ENCODE data around the gene RPP25L.

Gene RPP25L

DNA sequence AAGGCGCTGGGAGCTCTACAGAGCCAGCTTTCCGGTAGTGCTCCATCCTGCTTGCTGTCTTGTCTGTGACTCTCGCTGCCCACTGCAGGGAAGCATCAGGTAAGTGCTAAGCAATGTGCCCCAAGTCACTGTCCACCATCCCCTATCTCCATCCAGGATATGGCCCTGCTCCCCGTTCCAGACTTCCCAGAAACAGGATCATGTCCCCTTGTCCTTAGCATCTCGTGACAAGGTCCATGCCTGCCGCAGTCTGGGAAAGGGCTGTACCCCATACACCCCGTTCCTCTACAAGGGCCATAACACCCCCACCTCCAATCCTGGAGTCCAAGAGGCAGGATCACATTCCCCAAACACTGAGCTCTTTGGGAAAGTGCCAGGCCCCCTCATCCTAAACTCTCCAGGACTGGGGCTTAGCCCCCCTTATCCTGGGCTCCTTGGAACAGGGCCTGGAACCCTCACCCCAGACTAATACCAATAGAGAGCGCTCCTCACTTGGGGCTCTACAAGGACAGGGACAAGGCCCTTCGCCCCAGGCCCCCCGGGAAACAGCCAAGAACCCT is 566 bp downstream of the RPP25L start:
- peak in 3 of 14 donors; percentile 29 to 70 (median 51) for DNase-seq

DNA sequence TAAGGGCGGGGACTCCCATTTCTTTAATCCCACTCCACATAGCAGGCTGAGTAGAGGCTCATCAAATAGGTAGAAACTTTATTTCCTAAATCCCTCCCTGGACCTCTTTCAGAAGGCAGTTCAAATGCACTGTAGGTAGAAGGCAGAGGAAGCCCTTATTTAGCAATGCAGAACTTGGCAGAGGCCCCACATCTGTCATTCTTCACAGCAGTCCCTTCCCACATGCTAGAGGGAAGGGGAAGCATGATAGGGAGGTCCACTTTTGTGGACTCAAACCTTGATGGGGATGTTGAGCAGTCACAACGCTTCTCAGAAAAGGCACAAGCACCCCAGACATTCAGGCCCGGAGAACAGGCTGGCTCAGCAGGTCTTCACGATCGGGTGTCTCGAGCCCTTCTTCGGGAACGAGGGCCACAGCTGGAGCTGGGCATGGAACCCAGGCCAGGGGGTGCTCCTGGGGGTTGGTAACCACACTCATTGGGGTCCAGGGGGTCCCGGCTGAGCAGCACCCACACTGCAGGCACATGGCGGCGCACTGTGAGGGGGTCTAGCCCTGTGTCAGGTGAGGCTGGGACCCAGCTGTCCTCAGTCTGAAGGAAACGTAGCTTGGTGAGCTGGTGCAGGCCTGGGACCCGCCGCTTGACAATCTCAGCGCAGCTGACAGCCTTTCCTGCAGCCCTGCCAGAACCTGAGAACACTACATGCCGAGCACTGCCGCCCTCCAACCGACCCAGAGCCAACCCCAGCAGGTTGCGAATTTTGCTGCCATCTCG is 1.3 kb downstream of the RPP25L start:
- peak in 1 of 14 donors; percentile 70 for DNase-seq

- DNase-seq, result no peak
These were observed 4.6 kb downstream of the RPP25L start for GRCh38 chr9:34607331-34607730.

- no peak for DNase-seq
These were observed 5.0 kb downstream of the RPP25L start for GRCh38 chr9:34606905-34607304.

DNA sequence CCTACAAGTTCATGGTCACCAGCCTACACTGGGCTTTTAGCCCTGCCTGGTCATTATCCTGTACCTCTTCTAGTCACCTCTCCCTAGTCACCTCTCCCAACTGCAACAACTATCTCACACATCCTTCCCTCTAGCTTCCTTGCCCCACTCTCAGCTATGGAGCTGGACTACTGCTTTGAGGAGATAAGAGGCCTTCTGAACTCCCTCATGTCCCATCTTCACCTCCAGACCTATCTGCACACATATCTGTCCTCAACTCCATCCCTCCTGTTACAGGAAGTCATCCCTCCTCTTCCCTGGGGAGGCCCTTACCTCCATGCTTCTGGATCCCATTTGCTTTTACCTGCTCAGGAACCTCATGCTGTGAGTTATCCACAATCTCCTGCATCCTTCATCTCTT is 5.7 kb downstream of the RPP25L start:
- DNase-seq, result no peak

GRCh38 chr9:34603610-34604231 is 8.2 kb downstream of the RPP25L start:
- DNase-seq, result peak in 11 of 14 donors; percentile 16 to 73 (median 58)

DNA sequence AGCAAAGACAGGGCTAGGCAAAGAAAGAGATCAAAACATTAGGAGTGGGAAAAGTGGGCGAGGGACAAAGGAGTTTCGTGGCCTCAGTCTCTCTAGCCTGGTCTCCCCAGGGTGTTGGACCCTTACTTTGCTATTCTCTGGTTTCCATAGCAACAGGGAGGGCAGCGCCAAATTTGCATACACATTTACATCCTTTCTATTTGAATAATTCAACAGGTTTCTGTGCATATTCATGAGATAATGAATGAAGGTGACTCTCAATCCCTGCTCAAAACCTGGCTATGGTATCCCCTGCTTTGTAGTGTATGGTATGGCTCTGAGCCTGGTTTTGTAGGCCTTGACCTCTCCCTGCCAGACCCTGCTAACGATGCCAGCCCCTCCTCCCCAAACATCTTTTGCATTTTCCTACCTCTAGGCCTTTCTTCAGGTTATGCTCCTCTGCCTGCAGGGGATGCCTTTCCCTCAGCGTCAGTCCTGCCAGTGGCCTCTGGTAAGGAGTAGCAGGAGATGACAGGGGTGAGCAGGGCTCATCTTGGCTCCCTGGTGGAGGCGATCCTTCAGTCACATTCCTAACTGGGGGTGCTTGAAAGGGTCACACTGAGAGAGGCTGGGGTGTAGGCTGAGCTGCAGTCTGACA is 9.8 kb downstream of the RPP25L start:
- DNase-seq, result no peak

GRCh38 chr9:34600908-34601307 is 11.0 kb downstream of the RPP25L start:
- no peak for DNase-seq

DNA sequence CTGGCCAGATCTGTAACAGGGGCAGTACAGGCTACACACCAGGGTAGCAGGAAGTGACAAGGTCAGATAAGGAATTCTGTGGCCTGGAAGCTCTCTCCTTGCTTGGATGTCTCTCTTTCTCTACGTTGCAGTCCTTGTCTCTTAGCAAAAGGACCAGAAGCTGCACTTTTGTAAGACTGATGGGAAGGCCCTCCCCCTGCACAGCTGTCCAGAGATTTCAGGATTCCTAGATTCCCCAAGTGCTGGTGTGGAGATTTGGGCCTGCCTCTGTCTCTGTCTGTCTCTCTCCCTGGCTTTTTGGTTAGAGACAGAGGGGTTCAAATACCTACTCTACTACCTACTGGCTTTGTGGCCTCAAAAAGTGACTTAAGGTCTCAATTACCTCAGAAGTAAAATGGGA is 12.4 kb downstream of the RPP25L start:
- DNase-seq, result no peak

- no peak for DNase-seq
These were observed 17.7 kb downstream of the RPP25L start for GRCh38 chr9:34594177-34594576.

GRCh38 chr9:34592895-34593601 is 18.8 kb downstream of the RPP25L start:
- peak in 11 of 14 donors; percentile 8 to 77 (median 57) for DNase-seq

DNA sequence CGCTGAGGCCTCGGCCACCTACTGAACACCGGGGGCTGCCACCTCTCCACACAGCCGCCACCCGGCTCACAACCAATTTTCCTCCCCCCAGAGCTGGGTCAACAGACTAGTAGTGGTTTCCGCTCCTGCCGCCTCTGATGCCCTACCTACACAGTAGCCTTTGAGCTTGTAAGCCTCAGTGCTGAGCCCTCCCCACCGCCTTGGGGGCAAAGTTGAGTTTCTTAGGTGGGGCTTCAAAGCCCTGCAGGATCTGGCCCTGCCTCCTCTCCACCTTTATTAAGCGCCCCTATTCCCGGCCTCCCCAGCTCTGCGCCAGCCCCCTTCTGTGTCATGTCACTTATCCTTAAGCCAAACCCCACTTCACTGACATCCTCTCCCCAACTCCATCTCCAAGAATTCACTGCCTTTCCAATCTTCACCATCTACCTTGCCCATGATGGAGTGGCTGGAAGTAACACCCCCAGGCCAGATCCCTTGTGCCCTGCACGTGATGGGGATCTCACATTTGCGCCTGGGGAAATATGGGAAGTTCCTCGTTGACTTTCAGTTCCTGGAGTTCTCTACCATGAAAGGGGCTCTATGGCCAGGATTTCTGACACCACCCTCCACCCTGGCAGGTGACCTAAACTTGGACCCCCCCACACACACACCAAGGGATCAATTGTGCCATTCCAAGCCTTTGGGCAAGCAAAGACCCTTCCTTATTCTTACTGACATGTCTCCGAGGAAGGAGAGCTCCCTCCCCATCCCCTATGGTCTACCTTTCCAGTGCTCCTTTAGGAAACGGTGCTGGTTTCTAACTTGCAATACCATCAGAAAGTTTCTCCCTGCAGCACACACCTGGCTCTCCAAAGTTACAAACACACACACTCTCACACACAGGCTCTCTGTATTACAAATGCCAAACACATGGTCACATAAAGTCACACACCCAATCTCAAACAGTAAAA is 19.7 kb downstream of the RPP25L start:
- DNase-seq, result peak in 1 of 14 donors; percentile 39

GRCh38 chr9:34591248-34591916 is 20.5 kb downstream of the RPP25L start:
- peak in 12 of 14 donors; percentile 31 to 87 (median 74) for DNase-seq

- DNase-seq, result peak in 2 of 14 donors; percentile 42 to 71
These were observed 21.3 kb downstream of the RPP25L start for GRCh38 chr9:34590381-34591247.

GRCh38 chr9:34589636-34590380 is 22.1 kb downstream of the RPP25L start, which contains the start of gene CNTFR:
Gene CNTFR (minus strand): TSS chr9:34589724. CDS start chr9:34568981, 20,743 bp downstream.
- peak in 11 of 14 donors; percentile 30 to 80 (median 54) for DNase-seq

DNA sequence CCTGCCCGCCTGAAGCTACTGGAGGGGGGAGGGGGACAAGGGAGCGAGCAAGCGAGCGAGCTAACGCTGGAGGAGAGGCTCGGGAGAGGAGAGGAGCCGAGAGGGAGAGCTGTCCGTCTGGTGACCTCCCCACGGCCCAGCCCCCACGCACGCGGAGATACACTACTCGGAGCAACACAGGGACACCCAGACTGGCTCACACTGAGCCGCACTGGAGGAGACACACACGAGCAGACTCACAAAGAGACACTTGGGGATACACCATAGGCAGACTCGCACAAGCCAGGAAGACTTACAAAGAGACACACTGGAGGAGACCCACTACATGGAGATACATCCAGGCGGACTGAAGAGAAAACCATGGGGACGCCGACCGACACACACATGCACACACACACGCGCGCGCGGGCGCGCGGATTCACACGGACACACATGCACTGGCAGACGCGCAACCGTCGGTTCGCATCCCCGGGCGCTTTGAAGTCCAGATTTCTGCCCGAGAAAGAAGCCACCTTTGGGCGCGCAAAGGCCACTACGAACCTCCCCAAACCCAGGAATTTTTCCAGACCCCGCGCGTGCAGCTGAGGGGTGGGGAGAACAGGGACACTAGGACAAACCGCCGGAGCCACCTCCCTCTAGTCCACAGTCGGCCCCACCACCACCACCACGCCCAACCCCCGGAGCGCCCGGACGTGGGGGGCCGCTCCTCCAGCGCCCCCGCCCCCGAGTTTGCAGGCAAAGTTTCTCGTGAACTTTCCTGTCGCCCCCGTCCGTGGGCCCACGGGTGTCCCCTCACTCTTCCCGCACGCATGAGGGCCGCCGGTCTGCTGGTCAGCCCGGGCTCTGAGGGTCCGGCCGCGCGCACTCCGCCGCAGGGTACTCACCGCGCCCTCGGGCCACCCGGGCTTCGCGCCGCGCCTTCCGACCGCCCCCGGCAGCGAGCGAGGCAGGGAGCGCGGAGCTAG is 22.9 kb downstream of the RPP25L start:
- DNase-seq, result peak in 2 of 14 donors; percentile 14 to 74

DNA sequence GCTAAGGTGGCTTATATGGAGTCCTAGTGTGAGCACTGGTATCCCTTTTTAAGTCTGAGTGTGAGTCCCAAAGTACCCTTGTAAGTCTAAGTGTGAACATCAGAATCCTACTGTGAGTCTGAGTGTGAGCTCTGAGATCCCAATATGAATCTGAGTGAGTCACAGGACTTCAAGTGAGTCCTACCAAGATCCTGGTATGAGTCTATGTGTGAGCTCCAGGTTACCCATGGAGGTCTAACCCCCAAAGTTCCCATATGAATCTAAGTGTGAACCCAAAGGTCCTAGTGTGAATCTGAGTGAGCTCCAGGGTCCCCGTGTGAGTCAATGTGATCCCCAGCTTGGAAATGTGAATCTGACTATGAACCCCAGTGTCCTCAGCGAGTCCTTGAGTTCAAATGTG is 24.6 kb downstream of the RPP25L start:
- DNase-seq, result no peak
